ENCODE measurements around the gene CHRND. TPM values are rescaled to one million over a fixed set of nuclear protein-coding genes. Genes with fewer than 3 reads are reported as not detected.

The CHRND gene
- total RNA-seq, 1 donor from 2014 or later: not detected

DNA sequence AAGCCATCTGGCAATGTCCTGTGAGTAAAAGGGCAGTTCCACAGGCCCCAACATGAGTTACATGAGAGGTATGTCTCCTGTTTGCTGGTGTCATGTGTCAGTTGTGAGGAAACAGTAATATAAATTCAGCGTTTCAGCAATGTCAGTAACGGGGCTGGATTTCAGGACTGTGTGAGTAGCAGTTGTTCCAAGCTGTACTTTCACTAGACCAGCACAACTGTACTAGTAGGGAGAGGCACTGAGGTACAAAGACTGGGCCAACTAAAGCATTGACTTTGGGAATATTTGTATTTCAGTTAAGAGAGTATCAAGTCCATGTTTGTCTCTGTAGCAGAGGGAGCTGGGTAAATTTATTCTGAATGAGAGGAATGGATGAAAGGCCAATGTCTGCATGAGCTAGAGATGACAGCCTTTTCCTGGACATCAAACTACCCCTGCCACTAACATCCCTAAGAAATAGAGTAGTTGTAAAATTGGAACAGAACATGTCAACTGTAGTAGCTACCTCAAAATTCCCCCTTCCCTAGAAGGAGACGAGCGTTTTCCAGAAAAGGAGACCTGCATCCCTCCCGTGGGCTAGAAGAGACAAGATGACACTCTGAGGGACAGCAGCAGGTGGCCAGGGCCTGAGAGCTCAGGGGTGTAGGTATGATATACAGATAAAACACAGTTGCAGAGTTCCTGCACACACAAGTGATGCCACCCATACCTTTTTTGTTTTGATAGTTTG is 48.9 kb downstream of the CHRND start:
- TF ChIP-seq, protein P1, sequence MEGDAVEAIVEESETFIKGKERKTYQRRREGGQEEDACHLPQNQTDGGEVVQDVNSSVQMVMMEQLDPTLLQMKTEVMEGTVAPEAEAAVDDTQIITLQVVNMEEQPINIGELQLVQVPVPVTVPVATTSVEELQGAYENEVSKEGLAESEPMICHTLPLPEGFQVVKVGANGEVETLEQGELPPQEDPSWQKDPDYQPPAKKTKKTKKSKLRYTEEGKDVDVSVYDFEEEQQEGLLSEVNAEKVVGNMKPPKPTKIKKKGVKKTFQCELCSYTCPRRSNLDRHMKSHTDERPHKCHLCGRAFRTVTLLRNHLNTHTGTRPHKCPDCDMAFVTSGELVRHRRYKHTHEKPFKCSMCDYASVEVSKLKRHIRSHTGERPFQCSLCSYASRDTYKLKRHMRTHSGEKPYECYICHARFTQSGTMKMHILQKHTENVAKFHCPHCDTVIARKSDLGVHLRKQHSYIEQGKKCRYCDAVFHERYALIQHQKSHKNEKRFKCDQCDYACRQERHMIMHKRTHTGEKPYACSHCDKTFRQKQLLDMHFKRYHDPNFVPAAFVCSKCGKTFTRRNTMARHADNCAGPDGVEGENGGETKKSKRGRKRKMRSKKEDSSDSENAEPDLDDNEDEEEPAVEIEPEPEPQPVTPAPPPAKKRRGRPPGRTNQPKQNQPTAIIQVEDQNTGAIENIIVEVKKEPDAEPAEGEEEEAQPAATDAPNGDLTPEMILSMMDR (IDR thresholded peaks at IDR 0.05; ENCODE audit: unreplicated experiment): no peak
- peaks cover 14% of the 10 kb centered on the region for H3K36me3 Mint-ChIP-seq (ENCODE audit: low read depth, unreplicated experiment)
- H3K27me3 Mint-ChIP-seq (ENCODE audit: unreplicated experiment): peaks cover 2% of the 10 kb centered on the region
- H3K4me1 Mint-ChIP-seq (ENCODE audit: unreplicated experiment): no peaks in the 10 kb centered on the region
- H3K27ac Mint-ChIP-seq (ENCODE audit: unreplicated experiment): no peak overlapping the region
- no peak overlapping the region for H3K4me3 Mint-ChIP-seq (ENCODE audit: unreplicated experiment)
- H3K9me3 Mint-ChIP-seq (ENCODE audit: unreplicated experiment): no peaks in the 10 kb centered on the region
- no peak for DNase-seq (ENCODE audit: low spot score)

DNA sequence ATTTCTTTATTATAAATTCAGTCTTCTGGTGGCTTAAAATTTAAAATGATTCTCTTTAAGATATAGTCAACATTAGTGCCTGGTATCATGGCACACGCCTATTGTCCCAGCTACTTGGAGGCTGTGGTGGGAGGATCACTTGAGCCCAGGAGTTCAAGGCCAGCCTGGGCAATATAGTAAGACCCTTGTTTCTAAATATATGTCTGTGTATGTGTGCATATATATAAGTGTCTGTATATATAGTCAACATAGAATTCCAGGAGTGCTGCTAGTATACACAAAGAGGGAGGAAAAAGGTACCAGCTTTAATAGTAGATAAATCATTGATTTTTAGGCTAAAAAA is 49.4 kb downstream of the CHRND start:
- no peak overlapping the region for H3K27ac Mint-ChIP-seq (ENCODE audit: unreplicated experiment)
- H3K4me3 Mint-ChIP-seq (ENCODE audit: unreplicated experiment): no peak overlapping the region
- TF ChIP-seq, protein P1 (IDR thresholded peaks at IDR 0.05; ENCODE audit: unreplicated experiment): no peak
- H3K4me1 Mint-ChIP-seq (ENCODE audit: unreplicated experiment): no peaks in the 10 kb centered on the region
- no peak for DNase-seq (ENCODE audit: low spot score)
- H3K9me3 Mint-ChIP-seq (ENCODE audit: unreplicated experiment): no peaks in the 10 kb centered on the region
- H3K36me3 Mint-ChIP-seq (ENCODE audit: low read depth, unreplicated experiment): peaks cover 9% of the 10 kb centered on the region
- H3K27me3 Mint-ChIP-seq (ENCODE audit: unreplicated experiment): peaks cover 2% of the 10 kb centered on the region

DNA sequence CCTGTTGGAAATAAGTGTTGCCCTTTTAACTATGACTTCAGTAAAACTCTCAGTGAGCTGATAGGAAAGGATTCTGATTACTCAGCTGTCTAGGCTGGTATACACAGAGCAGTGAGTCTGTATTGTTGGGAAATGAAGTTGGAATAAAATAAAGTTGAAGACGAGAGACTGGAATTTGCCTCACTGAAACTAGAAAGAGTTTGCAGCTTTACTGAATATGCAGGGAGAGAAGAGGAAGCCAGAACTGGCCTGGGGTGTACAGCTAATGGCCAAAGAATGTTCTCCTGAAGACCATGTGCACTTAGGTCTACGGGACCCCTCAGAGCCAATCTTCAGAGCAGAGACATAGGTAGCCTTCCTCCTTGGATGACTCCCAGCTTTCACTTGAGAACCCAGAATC is 51.0 kb downstream of the CHRND start:
- Mint-ChIP-seq H3K36me3 (ENCODE audit: low read depth, unreplicated experiment) (peaks cover 14% of the 10 kb centered on the region), H3K9me3 (ENCODE audit: unreplicated experiment) (no peaks in the 10 kb centered on the region), H3K27me3 (ENCODE audit: unreplicated experiment) (peaks cover 3% of the 10 kb centered on the region), H3K4me3 (ENCODE audit: unreplicated experiment) (no peak overlapping the region), H3K4me1 (ENCODE audit: unreplicated experiment) (no peaks in the 10 kb centered on the region), H3K27ac (ENCODE audit: unreplicated experiment) (no peak overlapping the region)
- DNase-seq (ENCODE audit: low spot score): no peak
- TF ChIP-seq, protein P1 (IDR thresholded peaks at IDR 0.05; ENCODE audit: unreplicated experiment): no peak

- TF ChIP-seq, protein P1 (IDR thresholded peaks at IDR 0.05; ENCODE audit: unreplicated experiment): no peak
- no peaks in the 10 kb centered on the region for H3K9me3 Mint-ChIP-seq (ENCODE audit: unreplicated experiment)
- no peak overlapping the region for H3K27ac Mint-ChIP-seq (ENCODE audit: unreplicated experiment)
- H3K36me3 Mint-ChIP-seq (ENCODE audit: low read depth, unreplicated experiment): peaks cover 19% of the 10 kb centered on the region
- H3K4me1 Mint-ChIP-seq (ENCODE audit: unreplicated experiment): no peaks in the 10 kb centered on the region
- H3K27me3 Mint-ChIP-seq (ENCODE audit: unreplicated experiment): peaks cover 3% of the 10 kb centered on the region
- no peak overlapping the region for H3K4me3 Mint-ChIP-seq (ENCODE audit: unreplicated experiment)
- DNase-seq (ENCODE audit: low spot score): no peak
Measured at GRCh38 chr2:232577841-232578240, 51.9 kb downstream of the CHRND start.

DNA sequence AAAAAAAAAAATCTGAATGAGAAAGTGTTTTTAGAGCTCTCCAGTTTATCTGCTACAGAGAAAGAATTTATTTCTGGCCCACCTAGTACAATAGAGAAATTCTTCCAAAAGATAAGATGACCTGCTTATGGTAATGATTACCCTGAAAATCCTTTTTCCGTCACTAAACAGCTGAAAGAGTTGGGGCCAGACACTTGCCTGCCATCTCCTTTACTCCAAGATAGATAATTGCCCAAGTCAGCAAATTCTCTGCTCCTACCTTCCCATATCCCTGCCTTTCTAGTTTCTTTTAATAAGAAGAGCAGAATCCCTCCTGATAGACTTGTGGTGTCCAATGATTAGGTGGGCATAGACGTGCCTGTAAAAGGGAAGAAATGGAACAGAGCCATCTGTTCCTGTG is 52.7 kb downstream of the CHRND start:
- Mint-ChIP-seq H3K27ac (ENCODE audit: unreplicated experiment) (no peak overlapping the region), H3K36me3 (ENCODE audit: low read depth, unreplicated experiment) (peaks cover 25% of the 10 kb centered on the region), H3K4me1 (ENCODE audit: unreplicated experiment) (peaks cover 3% of the 10 kb centered on the region), H3K9me3 (ENCODE audit: unreplicated experiment) (no peaks in the 10 kb centered on the region), H3K4me3 (ENCODE audit: unreplicated experiment) (no peak overlapping the region), H3K27me3 (ENCODE audit: unreplicated experiment) (peaks cover 3% of the 10 kb centered on the region)
- TF ChIP-seq, protein P1 (IDR thresholded peaks at IDR 0.05; ENCODE audit: unreplicated experiment): no peak
- DNase-seq (ENCODE audit: low spot score): no peak

Data from endothelial cell (in vitro differentiated cells).